PC-3 (cell line): ENCODE measurements around the gene MED15. TPM values are rescaled to one million over a fixed set of nuclear protein-coding genes. Genes with fewer than 3 reads are reported as not detected.
"Not testable (repeated sequence)": the region's sequence is repeated elsewhere in the genome, so short reads cannot be mapped to it uniquely, and the experiment has no call there.

Experiments used
- ATAC-seq: fragments of 200-7000 bp; cut with Tn5 transposase; 2 replicates; pipeline ENCODE4 v1.9.1; 2020; ENCODE audit warnings: mild to moderate bottlenecking, moderate library complexity
- BruUV-seq: library from RNA; stranded (reverse); fragments of 400-500 nt; replicated peaks from 2 replicates; lab custom pipeline; 2021; lab: Mats Ljungman, UMichigan
- CTCF ChIA-PET: fragments of 300-600 bp; sonication (Branson Sonifier 250); formaldehyde crosslinking; loops from one replicate; lab custom pipeline; 2022; ENCODE audit warnings: antibody characterized with exemption; lab: Charles Lee
- POLR2A ChIA-PET: fragments of 300-600 bp; sonication (Branson Sonifier 250); formaldehyde crosslinking; loops from one replicate; lab custom pipeline; 2022; ENCODE audit warnings: antibody characterized with exemption; ENCODE audit not compliant: unreplicated experiment; lab: Charles Lee
- DNase-seq: peaks from one replicate; pipeline ENCODE4 v3.0.0-alpha.2; 2015
- H2AFZ ChIP-seq: fragments of 300-600 bp; sonication (generic); 2 replicates; pipeline ENCODE4 v1.6.0; 2016; ENCODE audit warnings: antibody characterized with exemption, low read length
- H3F3A ChIP-seq: fragments of 300-600 bp; sonication (generic); one replicate; pipeline ENCODE4 v1.6.0; 2017; ENCODE audit warnings: antibody characterized with exemption, low read length, control low read depth, mild to moderate bottlenecking; ENCODE audit not compliant: unreplicated experiment
- H3K27ac ChIP-seq: fragments of 300-600 bp; sonication (generic); 2 replicates; pipeline ENCODE4 v1.5.1; 2016; ENCODE audit warnings: mild to moderate bottlenecking, low read length
- H3K27me3 ChIP-seq: fragments of 300-600 bp; sonication (generic); 2 replicates; pipeline ENCODE4 v1.6.1; 2016; ENCODE audit warnings: low read length, mixed read lengths
- H3K36me3 ChIP-seq: fragments of 300-600 bp; sonication (generic); 2 replicates; pipeline ENCODE4 v1.6.1; 2016; ENCODE audit warnings: low read depth, mixed run types, low read length, mixed read lengths
- H3K4me1 ChIP-seq: fragments of 300-600 bp; sonication (generic); 2 replicates; pipeline ENCODE4 v1.5.1; 2016; ENCODE audit warnings: low read length; ENCODE audit not compliant: insufficient read depth
- H3K4me2 ChIP-seq: fragments of 300-600 bp; sonication (generic); 2 replicates; pipeline ENCODE4 v1.6.0; 2016; ENCODE audit warnings: low read length
- H3K4me3 ChIP-seq: fragments of 300-600 bp; sonication (generic); 2 replicates; pipeline ENCODE4 v1.5.1; 2016; ENCODE audit warnings: mild to moderate bottlenecking, low read length, mixed read lengths
- H3K79me2 ChIP-seq: fragments of 300-600 bp; sonication (generic); 2 replicates; pipeline ENCODE4 v1.6.1; 2017; ENCODE audit warnings: low read length, mixed read lengths
- H3K9ac ChIP-seq: fragments of 300-600 bp; sonication (generic); 2 replicates; pipeline ENCODE4 v1.6.0; 2016; ENCODE audit warnings: mild to moderate bottlenecking, low read length
- H3K9me2 ChIP-seq: fragments of 300-600 bp; sonication (generic); replicated peaks from 2 replicates; pipeline ENCODE4 v1.6.1; 2016; ENCODE audit warnings: mixed run types, low read length, mixed read lengths
- H3K9me3 ChIP-seq: fragments of 300-600 bp; sonication (generic); 2 replicates; pipeline ENCODE4 v1.6.1; 2016; ENCODE audit warnings: low read length, mixed read lengths
- H4K20me1 ChIP-seq: fragments of 300-600 bp; sonication (generic); 2 replicates; pipeline ENCODE4 v1.6.1; 2016; ENCODE audit warnings: low read length, mixed read lengths
- CTCF ChIP-seq: fragments of 300-600 bp; sonication (generic); conservative IDR thresholded peaks from 2 replicates; pipeline ENCODE4 v1.5.1; 2017; ENCODE audit warnings: antibody characterized with exemption, low read depth, mild to moderate bottlenecking, low read length
- EZH2 ChIP-seq: fragments of 300-600 bp; sonication (generic); IDR thresholded peaks from one replicate; pipeline ENCODE4 v1.6.1; 2017; ENCODE audit warnings: antibody characterized with exemption, mild to moderate bottlenecking, low read length; ENCODE audit not compliant: unreplicated experiment
- EZH2phosphoT487 ChIP-seq: fragments of 300-600 bp; sonication (generic); IDR thresholded peaks from 2 replicates; pipeline ENCODE4 v1.6.1; 2018; ENCODE audit warnings: mild to moderate bottlenecking, antibody characterized with exemption, low read length, borderline replicate concordance
- intact Hi-C: fragments of 100-400 bp; cut with micrococcal nuclease; formaldehyde crosslinking; loops from 2 replicates; pipeline ENCODE4 v1.9.0; 2023
- total RNA-seq: library from RNA; depleted of rRNA; stranded (reverse); fragments of >200 nt; gene quantifications from 2 replicates; pipeline ENCODE4 v1.2.3, GENCODE V29; 2014

MED15 gene
- total RNA-seq, 1 experiment from 2014 or later: 55.9 TPM

- no peak overlapping the region for H3K9ac ChIP-seq
- H3K9me2 ChIP-seq: no peaks in the 10 kb centered on the region
- no peak overlapping the region for H3K4me2 ChIP-seq
- POLR2A ChIA-PET: no interaction called here
- no peak overlapping the region for H3K27ac ChIP-seq
- H4K20me1 ChIP-seq: no peaks in the 10 kb centered on the region
- DNase-seq: no peak
- H3F3A ChIP-seq: no peaks in the 10 kb centered on the region
- intact Hi-C loops: no loop called here
- no peaks in the 10 kb centered on the region for H3K27me3 ChIP-seq
- no peak overlapping the region for H3K4me3 ChIP-seq
- TF ChIP-seq CTCF (no peak), EZH2phosphoT487 (no peak), EZH2 (no peak)
- ATAC-seq: no peak
- H2AFZ ChIP-seq: no peak overlapping the region
- CTCF ChIA-PET: no interaction called here
- H3K9me3 ChIP-seq: no peaks in the 10 kb centered on the region
- no peaks in the 10 kb centered on the region for H3K79me2 ChIP-seq
- BruUV-seq: no TSS peak
- H3K36me3 ChIP-seq: no peaks in the 10 kb centered on the region
- no peaks in the 10 kb centered on the region for H3K4me1 ChIP-seq
Observed at GRCh38 chr22:20465759-20466077, 41.7 kb upstream of the MED15 start.

- Histone ChIP-seq H3K27me3 (no peaks in the 10 kb centered on the region), H3K9me3 (no peaks in the 10 kb centered on the region), H3F3A (no peaks in the 10 kb centered on the region), H2AFZ (no peak overlapping the region), H3K4me3 (no peak overlapping the region), H3K4me1 (no peaks in the 10 kb centered on the region), H3K36me3 (no peaks in the 10 kb centered on the region), H3K4me2 (no peak overlapping the region), H4K20me1 (no peaks in the 10 kb centered on the region), H3K27ac (no peak overlapping the region), H3K9me2 (no peaks in the 10 kb centered on the region), H3K9ac (no peak overlapping the region), H3K79me2 (no peaks in the 10 kb centered on the region)
- ChIA-PET CTCF (no interaction called here), POLR2A (no interaction called here)
- ATAC-seq (no peak), DNase-seq (no peak)
- TF ChIP-seq CTCF (no peak), EZH2 (no peak), EZH2phosphoT487 (no peak)
- intact Hi-C loops: no loop called here
- BruUV-seq: no TSS peak
Observed at GRCh38 chr22:20466659-20467379, 40.6 kb upstream of the MED15 start.

GRCh38 chr22:20469110-20469868, 38.1 kb upstream of the MED15 start:
- Histone ChIP-seq H3K36me3 (no peaks in the 10 kb centered on the region), H3K79me2 (no peaks in the 10 kb centered on the region), H3K27me3 (no peaks in the 10 kb centered on the region), H3K9ac (no peak overlapping the region), H3K4me1 (no peaks in the 10 kb centered on the region), H4K20me1 (no peaks in the 10 kb centered on the region), H3F3A (no peaks in the 10 kb centered on the region), H2AFZ (no peak overlapping the region), H3K4me3 (no peak overlapping the region), H3K27ac (no peak overlapping the region), H3K9me2 (no peaks in the 10 kb centered on the region), H3K9me3 (no peaks in the 10 kb centered on the region), H3K4me2 (no peak overlapping the region)
- no peak for DNase-seq
- BruUV-seq: no TSS peak
- ChIA-PET POLR2A (interaction anchor here (0.5 to 0.6 kb wide), 2 partner anchors 108 to 149 kb away, joined by 4 to 13 read pairs; no protein-coding TSS in a partner anchor), CTCF (no interaction called here)
- ATAC-seq: no peak
- intact Hi-C loops: no loop called here
- TF ChIP-seq CTCF (no peak), EZH2 (no peak), EZH2phosphoT487 (no peak)

DNA sequence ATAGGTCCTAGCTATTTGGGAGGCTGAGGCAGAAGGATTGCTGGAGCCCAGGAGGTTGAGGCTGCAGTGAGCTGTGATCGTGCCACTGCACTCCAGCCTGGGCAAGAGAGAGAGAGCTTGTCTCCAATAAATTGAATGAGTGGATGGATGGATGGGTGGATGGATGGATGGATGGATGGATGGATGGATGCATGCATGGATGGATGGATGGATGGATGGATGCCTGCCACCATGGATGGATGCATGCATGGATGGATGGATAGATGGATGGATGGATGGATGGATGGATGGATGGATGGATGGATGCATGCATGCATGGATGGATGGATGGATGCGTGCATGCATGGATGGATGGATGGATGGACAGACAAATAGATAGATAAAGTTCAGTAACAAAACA, 36.9 kb upstream of the MED15 start:
- H3K9me3 ChIP-seq, ATAC-seq, H3K27ac ChIP-seq, H2AFZ ChIP-seq, H3K9me2 ChIP-seq, POLR2A ChIA-PET, intact Hi-C loops, H3F3A ChIP-seq, H4K20me1 ChIP-seq, H3K27me3 ChIP-seq, BruUV-seq, DNase-seq, H3K36me3 ChIP-seq, H3K79me2 ChIP-seq, H3K4me2 ChIP-seq, H3K4me1 ChIP-seq, H3K9ac ChIP-seq, CTCF ChIA-PET, H3K4me3 ChIP-seq: not testable (repeated sequence)
